ENCODE measurements around the gene MYOCD.

MYOCD gene

GRCh38 chr17:12644623-12645022 lies 21.1 kb upstream of the MYOCD start:
- no peak for DNase-seq

GRCh38 chr17:12646761-12647422 lies 18.8 kb upstream of the MYOCD start:
- no peak for DNase-seq

GRCh38 chr17:12648498-12648897 lies 17.2 kb upstream of the MYOCD start:
- no peak for DNase-seq

GRCh38 chr17:12655936-12656335 lies 9.8 kb upstream of the MYOCD start:
- no peak for DNase-seq

- no peak for DNase-seq
Measured at GRCh38 chr17:12656354-12656753, 9.3 kb upstream of the MYOCD start.

GRCh38 chr17:12659500-12659899 lies 6.2 kb upstream of the MYOCD start:
- no peak for DNase-seq

GRCh38 chr17:12664252-12664651 lies 1.4 kb upstream of the MYOCD start:
- DNase-seq: no peak

GRCh38 chr17:12664894-12665262 lies 812 bp upstream of the MYOCD start:
- no peak for DNase-seq

- no peak for DNase-seq
Measured at GRCh38 chr17:12666718-12667117, 1.0 kb downstream of the MYOCD start.

GRCh38 chr17:12667299-12667958 lies 1.7 kb downstream of the MYOCD start:
- peak; percentile 34 for DNase-seq

- DNase-seq: no peak
Measured at GRCh38 chr17:12671906-12672305, 6.2 kb downstream of the MYOCD start.

GRCh38 chr17:12672947-12673346 lies 7.3 kb downstream of the MYOCD start:
- DNase-seq: no peak

- DNase-seq: no peak
Measured at GRCh38 chr17:12673788-12674187, 8.1 kb downstream of the MYOCD start.

GRCh38 chr17:12680407-12680897 lies 14.8 kb downstream of the MYOCD start:
- no peak for DNase-seq

- DNase-seq: no peak
Measured at GRCh38 chr17:12680993-12681392, 15.3 kb downstream of the MYOCD start.

GRCh38 chr17:12683299-12683698 lies 17.6 kb downstream of the MYOCD start:
- no peak for DNase-seq

- DNase-seq: no peak
Measured at GRCh38 chr17:12686486-12686885, 20.8 kb downstream of the MYOCD start.

- DNase-seq: no peak
Measured at GRCh38 chr17:12688382-12688781, 22.7 kb downstream of the MYOCD start.

GRCh38 chr17:12691173-12691572 lies 25.5 kb downstream of the MYOCD start:
- DNase-seq: no peak

- no peak for DNase-seq
Measured at GRCh38 chr17:12693640-12694039, 27.9 kb downstream of the MYOCD start.

- DNase-seq: no peak
Measured at GRCh38 chr17:12706070-12706469, 40.4 kb downstream of the MYOCD start.

GRCh38 chr17:12709063-12709462 lies 43.4 kb downstream of the MYOCD start:
- no peak for DNase-seq

- no peak for DNase-seq
Measured at GRCh38 chr17:12712415-12712814, 46.7 kb downstream of the MYOCD start.

- no peak for DNase-seq
Measured at GRCh38 chr17:12712941-12713340, 47.3 kb downstream of the MYOCD start.

- DNase-seq: no peak
Measured at GRCh38 chr17:12719948-12720347, 54.3 kb downstream of the MYOCD start.

Data from 8988T (cell line).